Measurements from ENCODE around the gene ATAD3B. TPM values are rescaled to one million over a fixed set of nuclear protein-coding genes. Genes with fewer than 3 reads are reported as not detected.
"Not testable (repeated sequence)": the region's sequence is repeated elsewhere in the genome, so short reads cannot be mapped to it uniquely, and the experiment has no call there.

Gene ATAD3B
- total RNA-seq, 1 experiment from 2014 or later: 36.3 TPM

GRCh38 chr1:1463312-1463711 lies 8.3 kb upstream of the ATAD3B start:
- no peak for DNase-seq (ENCODE audit: low read depth, low spot score)
- in situ Hi-C loops (cut with HindIII; ENCODE audit: low pct_unique_long_range_greater_than_20kb, low sequenced_read_pairs): no loop called here

GRCh38 chr1:1468196-1468985 lies 3.2 kb upstream of the ATAD3B start:
- DNase-seq (ENCODE audit: low read depth, low spot score); in situ Hi-C loops (cut with HindIII; ENCODE audit: low pct_unique_long_range_greater_than_20kb, low sequenced_read_pairs): not testable (repeated sequence)

- in situ Hi-C loops (cut with HindIII; ENCODE audit: low pct_unique_long_range_greater_than_20kb, low sequenced_read_pairs): no loop called here
- DNase-seq (ENCODE audit: low read depth, low spot score): peak; percentile 7
These were observed 758 bp upstream of the ATAD3B start for GRCh38 chr1:1470626-1471388.

- peak; percentile 10 for DNase-seq (ENCODE audit: low read depth, low spot score)
- in situ Hi-C loops (cut with HindIII; ENCODE audit: low pct_unique_long_range_greater_than_20kb, low sequenced_read_pairs): not testable (repeated sequence)
These were observed 700 bp downstream of the ATAD3B start for GRCh38 chr1:1472053-1472876.

GRCh38 chr1:1476011-1476410 lies 4.4 kb downstream of the ATAD3B start:
- DNase-seq (ENCODE audit: low read depth, low spot score); in situ Hi-C loops (cut with HindIII; ENCODE audit: low pct_unique_long_range_greater_than_20kb, low sequenced_read_pairs): not testable (repeated sequence)

GRCh38 chr1:1477206-1477605 lies 5.6 kb downstream of the ATAD3B start:
- no peak for DNase-seq (ENCODE audit: low read depth, low spot score)
- in situ Hi-C loops (cut with HindIII; ENCODE audit: low pct_unique_long_range_greater_than_20kb, low sequenced_read_pairs): no loop called here

GRCh38 chr1:1479547-1480487 lies 8.3 kb downstream of the ATAD3B start:
- no peak for DNase-seq (ENCODE audit: low read depth, low spot score)
- in situ Hi-C loops (cut with HindIII; ENCODE audit: low pct_unique_long_range_greater_than_20kb, low sequenced_read_pairs): no loop called here

- DNase-seq (ENCODE audit: low read depth, low spot score); in situ Hi-C loops (cut with HindIII; ENCODE audit: low pct_unique_long_range_greater_than_20kb, low sequenced_read_pairs): not testable (repeated sequence)
These were observed 8.9 kb downstream of the ATAD3B start for GRCh38 chr1:1480488-1480867.

- in situ Hi-C loops (cut with HindIII; ENCODE audit: low pct_unique_long_range_greater_than_20kb, low sequenced_read_pairs); DNase-seq (ENCODE audit: low read depth, low spot score): not testable (repeated sequence)
These were observed 10.2 kb downstream of the ATAD3B start for GRCh38 chr1:1481811-1482210.

GRCh38 chr1:1482856-1483255 lies 11.3 kb downstream of the ATAD3B start:
- DNase-seq (ENCODE audit: low read depth, low spot score): no peak

GRCh38 chr1:1483714-1484113 lies 12.1 kb downstream of the ATAD3B start:
- in situ Hi-C loops (cut with HindIII; ENCODE audit: low pct_unique_long_range_greater_than_20kb, low sequenced_read_pairs): no loop called here

More at GRCh38 chr1:1482856-1483255, 11.3 kb downstream of the ATAD3B start:
- in situ Hi-C loops (cut with HindIII; ENCODE audit: low pct_unique_long_range_greater_than_20kb, low sequenced_read_pairs): no loop called here

GRCh38 chr1:1484976-1485750 lies 13.6 kb downstream of the ATAD3B start:
- in situ Hi-C loops (cut with HindIII; ENCODE audit: low pct_unique_long_range_greater_than_20kb, low sequenced_read_pairs); DNase-seq (ENCODE audit: low read depth, low spot score): not testable (repeated sequence)

More at GRCh38 chr1:1483714-1484113, 12.1 kb downstream of the ATAD3B start:
- DNase-seq (ENCODE audit: low read depth, low spot score): no peak

GRCh38 chr1:1485755-1486317 lies 14.3 kb downstream of the ATAD3B start:
- in situ Hi-C loops (cut with HindIII; ENCODE audit: low pct_unique_long_range_greater_than_20kb, low sequenced_read_pairs); DNase-seq (ENCODE audit: low read depth, low spot score): not testable (repeated sequence)

GRCh38 chr1:1487701-1488100 lies 16.1 kb downstream of the ATAD3B start:
- in situ Hi-C loops (cut with HindIII; ENCODE audit: low pct_unique_long_range_greater_than_20kb, low sequenced_read_pairs): no loop called here

GRCh38 chr1:1489231-1489630 lies 17.7 kb downstream of the ATAD3B start:
- in situ Hi-C loops (cut with HindIII; ENCODE audit: low pct_unique_long_range_greater_than_20kb, low sequenced_read_pairs): no loop called here
- DNase-seq (ENCODE audit: low read depth, low spot score): no peak

More at GRCh38 chr1:1487701-1488100, 16.1 kb downstream of the ATAD3B start:
- DNase-seq (ENCODE audit: low read depth, low spot score): no peak

GRCh38 chr1:1489861-1490260 lies 18.3 kb downstream of the ATAD3B start:
- no peak for DNase-seq (ENCODE audit: low read depth, low spot score)
- in situ Hi-C loops (cut with HindIII; ENCODE audit: low pct_unique_long_range_greater_than_20kb, low sequenced_read_pairs): no loop called here
